ENCODE data around the gene KCNIP4. TPM values are rescaled to one million over a fixed set of nuclear protein-coding genes. Genes with fewer than 3 reads are reported as not detected.

KCNIP4 gene
- total RNA-seq, 1 donor from 2014 or later, result 6.2 TPM

- H3K27ac Mint-ChIP-seq, result no peak overlapping the region
- no peak overlapping the region for H3K4me3 Mint-ChIP-seq
- no peak for TF ChIP-seq CTCF (conservative IDR thresholded peaks at IDR 0.05)
- H3K36me3 Mint-ChIP-seq, result no peaks in the 10 kb centered on the region
- no peaks in the 10 kb centered on the region for H3K27me3 Mint-ChIP-seq
- H3K4me1 Mint-ChIP-seq (ENCODE audit: unreplicated experiment), result no peaks in the 10 kb centered on the region
- DNase-seq (ENCODE audit: extremely low spot score, unreplicated experiment), result no peak
- peaks cover 4% of the 10 kb centered on the region for H3K9me3 Mint-ChIP-seq
Measured at GRCh38 chr4:21806991-21807390, 141.6 kb downstream of the KCNIP4 start.

- Mint-ChIP-seq H3K4me3 (no peak overlapping the region), H3K36me3 (no peaks in the 10 kb centered on the region), H3K27me3 (no peaks in the 10 kb centered on the region), H3K27ac (no peak overlapping the region), H3K4me1 (ENCODE audit: unreplicated experiment) (no peaks in the 10 kb centered on the region), H3K9me3 (no peaks in the 10 kb centered on the region)
- TF ChIP-seq CTCF (conservative IDR thresholded peaks at IDR 0.05), result no peak
- DNase-seq (ENCODE audit: extremely low spot score, unreplicated experiment), result no peak
Measured at GRCh38 chr4:21802406-21802805, 146.2 kb downstream of the KCNIP4 start.

GRCh38 chr4:21801661-21802385, 146.7 kb downstream of the KCNIP4 start:
- TF ChIP-seq CTCF (conservative IDR thresholded peaks at IDR 0.05), result no peak
- no peaks in the 10 kb centered on the region for H3K36me3 Mint-ChIP-seq
- no peak overlapping the region for H3K4me3 Mint-ChIP-seq
- no peak overlapping the region for H3K27ac Mint-ChIP-seq
- no peak for DNase-seq (ENCODE audit: extremely low spot score, unreplicated experiment)
- no peaks in the 10 kb centered on the region for H3K4me1 Mint-ChIP-seq (ENCODE audit: unreplicated experiment)
- H3K27me3 Mint-ChIP-seq, result no peaks in the 10 kb centered on the region
- H3K9me3 Mint-ChIP-seq, result no peaks in the 10 kb centered on the region

- no peaks in the 10 kb centered on the region for H3K9me3 Mint-ChIP-seq
- no peaks in the 10 kb centered on the region for H3K4me1 Mint-ChIP-seq (ENCODE audit: unreplicated experiment)
- no peaks in the 10 kb centered on the region for H3K27me3 Mint-ChIP-seq
- H3K4me3 Mint-ChIP-seq, result no peak overlapping the region
- no peak for TF ChIP-seq CTCF (conservative IDR thresholded peaks at IDR 0.05)
- no peaks in the 10 kb centered on the region for H3K36me3 Mint-ChIP-seq
- DNase-seq (ENCODE audit: extremely low spot score, unreplicated experiment), result no peak
- no peak overlapping the region for H3K27ac Mint-ChIP-seq
Measured at GRCh38 chr4:21795091-21795490, 153.5 kb downstream of the KCNIP4 start.

- H3K4me3 Mint-ChIP-seq, result no peak overlapping the region
- H3K27me3 Mint-ChIP-seq, result no peaks in the 10 kb centered on the region
- H3K9me3 Mint-ChIP-seq, result no peaks in the 10 kb centered on the region
- H3K27ac Mint-ChIP-seq, result no peak overlapping the region
- H3K36me3 Mint-ChIP-seq, result no peaks in the 10 kb centered on the region
- H3K4me1 Mint-ChIP-seq (ENCODE audit: unreplicated experiment), result no peaks in the 10 kb centered on the region
- no peak for TF ChIP-seq CTCF (conservative IDR thresholded peaks at IDR 0.05)
- no peak for DNase-seq (ENCODE audit: extremely low spot score, unreplicated experiment)
Measured at GRCh38 chr4:21792736-21793135, 155.8 kb downstream of the KCNIP4 start.
